GM06990 (cell line): ENCODE measurements around the gene COL18A1.
A peak's percentile ranks its signal among the peaks of the same experiment; 100 is the strongest.

Experiments
- DNase-seq: peaks from one replicate; pipeline ENCODE4 v3.0.0-alpha.2; 2011; ENCODE audit not compliant: insufficient read length; ENCODE audit errors: extremely low read depth
- H3K27me3 ChIP-seq: replicated peaks from 2 replicates; pipeline ENCODE4 v1.6.0; 2011; ENCODE audit warnings: low read length; ENCODE audit not compliant: control insufficient read depth, insufficient read depth
- H3K36me3 ChIP-seq: 2 replicates; pipeline ENCODE4 v1.5.1; 2011; ENCODE audit warnings: low read length; ENCODE audit not compliant: control insufficient read depth, insufficient read depth
- H3K4me3 ChIP-seq: replicated peaks from 2 replicates; pipeline ENCODE4 v1.5.1; 2011; ENCODE audit warnings: low read depth, mild to moderate bottlenecking, control low read depth, low read length
- TF ChIP-seq, protein P1 (sequence below): IDR thresholded peaks from 2 replicates; pipeline ENCODE4 v1.5.1; 2011; ENCODE audit warnings: low read length, control low read depth, mild to moderate bottlenecking, inconsistent platforms; ENCODE audit not compliant: insufficient read depth, poor library complexity, severe bottlenecking

Gene COL18A1

DNA sequence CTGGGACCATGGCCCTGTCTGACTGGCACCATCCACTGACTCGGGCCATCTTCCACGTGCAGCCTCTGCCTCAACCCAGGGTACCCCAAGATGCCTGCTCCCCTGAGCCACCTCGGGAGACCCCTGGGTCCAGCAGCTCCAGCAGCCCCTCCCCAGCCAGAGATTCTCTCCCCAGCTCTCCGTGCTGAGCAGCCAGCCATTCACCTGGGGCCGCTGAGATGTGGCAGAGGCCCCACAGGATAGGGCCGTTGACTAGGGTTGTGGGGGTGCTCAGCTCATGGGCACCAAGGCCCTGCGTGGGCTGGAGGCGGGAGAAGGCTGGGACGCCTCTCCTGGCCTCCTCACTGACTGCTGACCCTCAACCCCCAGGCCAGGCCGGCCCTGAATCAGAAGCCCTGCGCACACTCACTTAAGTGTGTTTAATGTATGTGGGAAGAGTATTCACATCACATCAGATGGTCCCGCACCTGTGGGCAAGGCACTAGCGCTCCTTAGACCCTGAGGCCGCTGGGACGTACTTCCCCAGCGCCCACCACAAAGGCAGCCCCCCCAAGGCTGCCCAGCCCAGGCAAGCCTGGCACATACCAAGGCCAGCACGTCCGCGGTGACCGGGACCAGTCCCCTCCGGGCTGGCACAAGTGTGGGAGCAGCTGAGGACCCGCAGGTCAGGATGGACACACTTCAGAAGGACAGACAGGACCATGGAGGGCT, 109.5 kb downstream of the COL18A1 start:
- H3K36me3 ChIP-seq = peaks cover 7% of the 10 kb centered on the region

DNA sequence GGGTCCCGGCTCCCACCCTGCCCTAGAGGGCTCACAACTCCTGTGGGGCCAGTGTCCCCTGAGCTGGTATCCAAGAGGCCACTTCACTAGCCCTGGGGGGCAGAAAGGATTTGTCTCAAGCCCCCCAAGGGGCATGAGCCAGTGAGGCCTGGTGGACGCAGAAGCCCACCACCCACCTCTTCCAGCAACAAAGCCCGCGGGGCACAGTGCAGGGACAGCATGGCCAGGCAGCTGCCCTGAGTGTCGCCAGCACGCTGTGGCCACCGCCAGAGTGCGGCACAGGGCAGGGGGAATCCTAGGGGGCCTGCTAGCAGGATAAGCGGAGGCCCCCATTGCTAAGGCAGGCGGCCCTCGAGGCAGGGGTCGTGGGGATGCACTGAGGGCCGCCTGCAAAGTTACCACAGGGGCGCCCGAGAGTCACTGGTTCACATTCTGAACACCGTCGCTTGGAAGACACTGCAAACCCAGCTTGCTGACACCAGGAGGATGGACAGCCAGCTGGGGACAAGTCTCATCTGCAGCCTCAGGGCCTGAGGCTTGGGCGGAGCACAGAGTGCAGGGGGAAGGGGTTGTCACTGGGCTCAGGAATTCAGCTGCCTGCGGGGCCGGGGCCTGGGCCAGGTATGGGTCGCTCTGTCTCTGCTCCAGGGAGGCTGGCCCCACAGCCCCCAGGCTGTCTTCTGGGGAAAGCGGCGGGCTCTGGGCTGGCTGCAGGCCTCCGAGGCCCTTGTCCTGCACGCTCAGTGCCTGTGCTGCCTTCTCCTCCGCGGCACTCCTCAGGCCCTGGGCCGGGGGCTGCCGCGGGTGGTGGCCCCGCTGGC, 110.5 kb downstream of the COL18A1 start:
- Histone ChIP-seq H3K27me3 (no peaks in the 10 kb centered on the region), H3K4me3 (no peak overlapping the region), H3K36me3 (peaks cover 7% of the 10 kb centered on the region)
- no peak for DNase-seq
- TF ChIP-seq, protein P1, sequence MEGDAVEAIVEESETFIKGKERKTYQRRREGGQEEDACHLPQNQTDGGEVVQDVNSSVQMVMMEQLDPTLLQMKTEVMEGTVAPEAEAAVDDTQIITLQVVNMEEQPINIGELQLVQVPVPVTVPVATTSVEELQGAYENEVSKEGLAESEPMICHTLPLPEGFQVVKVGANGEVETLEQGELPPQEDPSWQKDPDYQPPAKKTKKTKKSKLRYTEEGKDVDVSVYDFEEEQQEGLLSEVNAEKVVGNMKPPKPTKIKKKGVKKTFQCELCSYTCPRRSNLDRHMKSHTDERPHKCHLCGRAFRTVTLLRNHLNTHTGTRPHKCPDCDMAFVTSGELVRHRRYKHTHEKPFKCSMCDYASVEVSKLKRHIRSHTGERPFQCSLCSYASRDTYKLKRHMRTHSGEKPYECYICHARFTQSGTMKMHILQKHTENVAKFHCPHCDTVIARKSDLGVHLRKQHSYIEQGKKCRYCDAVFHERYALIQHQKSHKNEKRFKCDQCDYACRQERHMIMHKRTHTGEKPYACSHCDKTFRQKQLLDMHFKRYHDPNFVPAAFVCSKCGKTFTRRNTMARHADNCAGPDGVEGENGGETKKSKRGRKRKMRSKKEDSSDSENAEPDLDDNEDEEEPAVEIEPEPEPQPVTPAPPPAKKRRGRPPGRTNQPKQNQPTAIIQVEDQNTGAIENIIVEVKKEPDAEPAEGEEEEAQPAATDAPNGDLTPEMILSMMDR = no peak

More for the DNA sequence above, 109.5 kb downstream of the COL18A1 start:
- DNase-seq = no peak
- TF ChIP-seq, protein P1 = no peak
- no peaks in the 10 kb centered on the region for H3K27me3 ChIP-seq
- no peak overlapping the region for H3K4me3 ChIP-seq

DNA sequence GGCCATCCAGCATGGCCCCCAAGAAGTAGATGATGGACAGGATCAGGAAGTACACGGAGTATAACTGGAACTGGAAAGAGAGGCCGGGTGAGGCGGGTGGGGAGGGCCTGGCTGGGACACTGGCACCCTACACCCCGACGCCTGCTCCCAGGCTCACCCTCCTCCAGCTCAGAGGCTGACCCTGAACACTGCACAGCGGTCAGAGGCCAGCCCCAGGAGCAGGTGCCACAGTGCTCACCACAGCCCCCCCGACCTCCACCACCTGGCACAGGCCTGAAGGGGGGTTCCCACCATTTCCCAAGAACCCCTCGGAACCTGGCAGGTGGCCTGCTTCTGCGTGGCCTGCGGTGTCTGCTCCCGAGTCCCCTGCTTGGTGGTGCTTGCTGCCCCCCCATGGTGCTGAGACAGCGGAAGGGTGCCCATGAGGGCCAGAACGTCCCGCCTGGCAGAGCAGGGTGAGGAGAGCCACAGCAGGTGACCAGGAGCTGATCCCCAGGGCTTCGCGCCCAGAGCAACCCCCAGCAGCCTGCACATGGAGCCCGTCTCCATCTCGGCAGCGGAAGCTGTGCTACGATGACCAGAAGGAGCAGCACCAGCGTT, 111.2 kb downstream of the COL18A1 start:
- Histone ChIP-seq H3K27me3 (no peaks in the 10 kb centered on the region), H3K4me3 (no peak overlapping the region), H3K36me3 (peaks cover 7% of the 10 kb centered on the region)
- TF ChIP-seq, protein P1 = no peak
- no peak for DNase-seq

DNA sequence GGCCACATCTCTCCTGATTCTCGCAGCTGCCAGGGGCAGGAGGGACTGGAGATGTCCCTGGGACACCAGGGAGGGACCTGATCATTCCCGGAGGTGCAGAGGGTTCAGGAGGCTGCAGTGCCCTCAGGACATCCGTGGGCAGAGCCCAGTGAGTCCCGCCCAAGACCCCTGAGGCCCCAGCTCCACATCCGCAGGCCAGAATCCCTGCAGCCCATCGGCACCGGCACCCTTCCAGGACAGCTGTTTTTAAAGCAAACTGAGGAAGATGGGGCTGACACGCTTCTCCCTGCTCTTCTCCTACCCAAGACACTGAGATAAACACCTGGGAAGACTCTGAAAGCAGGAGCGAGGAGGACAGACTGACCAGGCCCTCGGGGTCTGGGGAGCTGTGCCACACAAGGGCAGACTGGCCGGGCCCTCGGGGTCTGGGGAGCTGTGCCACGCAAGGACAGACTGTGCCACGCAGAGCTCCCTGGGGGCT, 111.7 kb downstream of the COL18A1 start:
- Histone ChIP-seq H3K27me3 (no peaks in the 10 kb centered on the region), H3K36me3 (peaks cover 7% of the 10 kb centered on the region), H3K4me3 (no peak overlapping the region)
- TF ChIP-seq, protein P1 = no peak
- no peak for DNase-seq

DNA sequence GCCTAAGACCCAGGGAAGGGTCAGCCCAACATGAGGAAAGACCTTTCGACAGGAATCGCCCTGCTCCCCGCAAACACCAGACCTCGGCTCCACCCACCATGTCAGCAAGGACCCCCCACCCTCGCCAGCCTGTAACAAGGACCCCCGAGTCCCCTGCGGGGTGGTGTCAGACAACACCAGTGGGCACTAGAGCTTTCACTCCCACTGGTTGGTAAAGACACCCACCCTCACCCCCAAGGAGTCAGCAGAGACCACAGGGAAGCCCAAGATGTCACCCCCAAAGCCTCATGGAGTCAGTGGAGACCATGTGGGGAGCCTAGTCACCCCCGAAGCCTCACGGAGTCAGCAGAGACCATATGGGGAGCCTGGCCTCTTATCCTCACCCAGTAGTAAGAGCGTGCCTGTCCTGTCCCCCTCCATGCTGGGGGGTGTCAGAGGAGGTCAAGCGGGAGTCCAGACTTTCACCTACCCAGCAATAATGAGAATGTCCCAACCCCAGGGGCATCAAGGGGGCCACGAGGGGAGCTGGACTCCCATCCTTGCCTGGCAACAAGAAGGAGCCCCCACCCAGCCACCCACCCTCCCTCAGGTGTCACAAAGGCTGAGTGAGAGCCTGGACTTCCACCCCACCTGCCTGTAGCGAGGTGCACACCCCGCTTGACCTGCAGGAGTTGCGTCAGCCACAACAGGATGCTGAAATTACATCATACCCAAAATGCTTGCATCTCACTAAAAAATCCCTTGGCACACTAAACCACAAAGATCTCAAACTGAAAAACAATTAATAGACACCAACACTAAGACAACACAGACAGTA, 112.5 kb downstream of the COL18A1 start:
- Histone ChIP-seq H3K36me3 (peaks cover 7% of the 10 kb centered on the region), H3K4me3 (no peak overlapping the region), H3K27me3 (no peaks in the 10 kb centered on the region)
- TF ChIP-seq, protein P1 = no peak
- DNase-seq = peak; percentile 40
